Transverse colon (tissue), 4 donors: ENCODE data around the gene ZNF521. TPM values are rescaled to one million over a fixed set of nuclear protein-coding genes. Genes with fewer than 3 reads are reported as not detected.

ENCODE experiments used
- DNase-seq: peaks from one replicate; pipeline ENCODE4 v3.0.0-alpha.2; 2019
- H3K27ac ChIP-seq, 4 donors: fragments of 200-600 bp; sonication (generic); 2 replicates each; pipeline ENCODE4 v1.5.1; 2016 to 2018; ENCODE audit warnings: inconsistent platforms in 4 of 4
- H3K27me3 ChIP-seq: fragments of 200-600 bp; sonication (generic); 2 replicates; pipeline ENCODE4 v1.5.1; 2017; ENCODE audit warnings: inconsistent platforms
- H3K36me3 ChIP-seq, 4 donors: fragments of 200-600 bp; sonication (generic); 2 replicates each; pipeline ENCODE4 v1.5.1; 2017 to 2019; ENCODE audit warnings: inconsistent platforms in 4 of 4
- H3K4me1 ChIP-seq, 4 donors: fragments of 200-600 bp; sonication (generic); 2 replicates each; pipeline ENCODE4 v1.5.1; 2017 to 2020; ENCODE audit warnings: inconsistent platforms in 4 of 4
- H3K4me3 ChIP-seq, 4 donors: fragments of 200-600 bp; sonication (generic); 1 replicate in 1 of 4; 2 replicates in 3 of 4; pipeline versions ENCODE4 v1.5.1 to v1.6.1; 2017 to 2019; ENCODE audit warnings: inconsistent platforms in 4 of 4
- H3K9me3 ChIP-seq, 2 donors: fragments of 200-600 bp; sonication (generic); 2 replicates each; pipeline ENCODE4 v1.5.1; 2017 to 2019; ENCODE audit warnings: inconsistent platforms in 2 of 2
- CTCF ChIP-seq, 5 experiments: fragments of 200-600 bp in 3 of 5; fragments of 450-650 bp in 2 of 5; sonication (generic) in 3 of 5; IDR thresholded peaks; 1 replicate in 2 of 5; 2 replicates in 3 of 5; pipeline ENCODE4 v1.5.1; 2016 to 2017; ENCODE audit warnings: antibody characterized with exemption in 5 of 5, inconsistent platforms in 3 of 5, mild to moderate bottlenecking in 2 of 5, moderate library complexity in 1 of 5
- EP300 ChIP-seq: sonication (generic); formaldehyde crosslinking; IDR thresholded peaks from one replicate; pipeline ENCODE4 v1.6.1; 2017; ENCODE audit warnings: antibody characterized with exemption, low read depth
- POLR2A ChIP-seq: fragments of 450-650 bp; IDR thresholded peaks from one replicate; pipeline ENCODE4 v1.6.1; 2016; ENCODE audit warnings: antibody characterized with exemption, mild to moderate bottlenecking, moderate library complexity
- POLR2AphosphoS5 ChIP-seq, 3 donors: sonication (generic); formaldehyde crosslinking; IDR thresholded peaks; one replicate each; pipeline ENCODE4 v1.6.1; 2016; ENCODE audit warnings: antibody characterized with exemption in 3 of 3
- WGBS, 2 donors: methylation state at CpG; one replicate each; pipeline ENCODE4 v1.1.5; 2018; ENCODE audit warnings: low coverage in 1 of 2; 5-methylcytosine and 5-hydroxymethylcytosine counted together
- in situ Hi-C, 4 donors: fragments of 200-750 bp; cut with MboI; loops; one replicate each; pipeline versions ENCODE4 v1.15.0 to v1.15.1; 2017; ENCODE audit warnings: low sequenced_read_pairs in 3 of 4, low pct_ligation_motif_present in 1 of 4, low pct_unique_long_range_greater_than_20kb in 1 of 4
- intact Hi-C: fragments of 100-400 bp; cut with DNase I; formaldehyde crosslinking; loops from one replicate; pipeline ENCODE4 v1.15.1; 2023; ENCODE audit warnings: low total_unique reads
- total RNA-seq, 4 donors: library from RNA; depleted of rRNA; stranded (reverse); fragments of >200 nt; gene quantifications; one replicate each; pipeline ENCODE4 v1.1.0, GENCODE V29; 2016

The ZNF521 gene
- total RNA-seq, 4 donors from 2014 or later, result 6.4 to 29.5 (median 9.0) TPM

GRCh38 chr18:25335062-25335461 is 16.9 kb downstream of the ZNF521 start:
- H3K27me3 ChIP-seq, result peaks cover 10% of the 10 kb centered on the region
- no peak for TF ChIP-seq CTCF (IDR thresholded peaks at IDR 0.05)
- TF ChIP-seq POLR2AphosphoS5 (IDR thresholded peaks at IDR 0.05), result no peak
- TF ChIP-seq POLR2A, result no peak
- no peak for TF ChIP-seq EP300
- whole genome bisulfite sequencing, 2 donors, result 71 to 73% methylated on average over 2 to 3 of the region's 3 CpGs
- intact Hi-C loops, result no loop called here
- H3K9me3 ChIP-seq, result no peaks in the 10 kb centered on the region
- no peak for DNase-seq
- H3K27ac ChIP-seq, result no peak overlapping the region
- no peak overlapping the region for H3K4me3 ChIP-seq
- no peaks in the 10 kb centered on the region for H3K36me3 ChIP-seq
- no peaks in the 10 kb centered on the region for H3K4me1 ChIP-seq
- in situ Hi-C loops, result no loop called here

DNA sequence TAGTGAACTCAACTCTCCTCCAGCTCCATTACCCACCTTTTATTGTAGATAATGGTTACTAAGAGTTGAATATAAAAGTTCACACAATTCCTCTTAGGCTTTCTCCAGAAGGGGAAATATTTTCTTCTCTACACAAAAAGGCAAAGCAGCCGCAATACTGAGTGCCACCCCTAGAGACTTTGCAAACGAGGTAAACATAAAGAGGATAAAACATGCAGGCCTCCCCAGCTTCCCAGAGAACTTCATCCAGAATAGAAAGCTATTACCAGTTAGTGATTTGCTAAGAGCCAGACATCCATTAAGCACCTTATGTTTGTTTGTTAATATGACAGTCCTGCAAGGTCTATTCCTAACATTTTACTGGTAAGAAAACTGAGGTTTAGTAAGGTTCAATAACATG is 17.4 kb downstream of the ZNF521 start:
- Histone ChIP-seq H3K27me3 (peaks cover 10% of the 10 kb centered on the region), H3K27ac (no peak overlapping the region), H3K9me3 (no peaks in the 10 kb centered on the region), H3K4me1 (no peaks in the 10 kb centered on the region), H3K4me3 (no peak overlapping the region), H3K36me3 (no peaks in the 10 kb centered on the region)
- in situ Hi-C loops (no loop called here), intact Hi-C loops (no loop called here)
- WGBS, 2 donors, result 62 to 92% methylated on average over 2 of the region's 2 CpGs
- TF ChIP-seq CTCF (IDR thresholded peaks at IDR 0.05), result no peak
- no peak for DNase-seq

DNA sequence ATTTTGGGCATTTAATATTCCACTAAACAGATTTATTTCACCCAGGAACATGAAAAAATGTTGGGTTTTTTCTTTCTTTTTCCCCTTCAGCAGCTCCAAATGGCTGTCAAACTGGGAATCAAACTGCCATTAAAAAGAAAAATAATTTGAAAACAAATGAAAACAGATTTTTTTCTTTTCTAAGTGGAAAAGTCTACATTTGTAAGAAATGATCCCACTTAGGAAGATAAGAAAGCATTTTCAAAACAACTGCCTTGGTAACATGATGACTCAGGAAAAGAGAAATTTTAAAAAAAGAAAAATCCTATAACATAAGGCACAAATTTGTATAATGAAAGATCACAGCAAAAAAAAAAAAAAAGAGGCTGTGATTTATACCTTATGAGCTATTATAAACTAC is 20.0 kb downstream of the ZNF521 start:
- Histone ChIP-seq H3K27me3 (peaks cover 8% of the 10 kb centered on the region), H3K4me3 (no peak overlapping the region), H3K9me3 (no peaks in the 10 kb centered on the region), H3K4me1 (peaks cover 0 to 8% (median 1%) of the 10 kb centered on the region in 4 donors), H3K36me3 (no peaks in the 10 kb centered on the region), H3K27ac (no peak overlapping the region)
- DNase-seq, result no peak
- intact Hi-C loops (no loop called here), in situ Hi-C loops (no loop called here)
- no peak for TF ChIP-seq POLR2A
- no peak for TF ChIP-seq POLR2AphosphoS5 (IDR thresholded peaks at IDR 0.05)
- TF ChIP-seq EP300, result no peak
- TF ChIP-seq CTCF (IDR thresholded peaks at IDR 0.05), result no peak

- Histone ChIP-seq H3K27ac (no peak overlapping the region), H3K36me3 (no peaks in the 10 kb centered on the region), H3K4me3 (no peak overlapping the region), H3K27me3 (peaks cover 4% of the 10 kb centered on the region), H3K4me1 (peaks cover 0 to 15% (median 2%) of the 10 kb centered on the region in 4 donors), H3K9me3 (no peaks in the 10 kb centered on the region)
- no peak for DNase-seq
- TF ChIP-seq POLR2AphosphoS5 (IDR thresholded peaks at IDR 0.05), result no peak
- no peak for TF ChIP-seq CTCF (IDR thresholded peaks at IDR 0.05)
- TF ChIP-seq POLR2A, result no peak
- TF ChIP-seq EP300, result no peak
- in situ Hi-C loops (no loop called here), intact Hi-C loops (no loop called here)
- WGBS, 2 donors, result 54 to 71% methylated on average over 1 of the region's 1 CpG
Observed at GRCh38 chr18:25329783-25330182, 22.2 kb downstream of the ZNF521 start.
